Endothelial cell of umbilical vein (primary cell): ENCODE measurements around the gene WIPF3. TPM values are rescaled to one million over a fixed set of nuclear protein-coding genes. Genes with fewer than 3 reads are reported as not detected.

Experiments
- BruUV-seq: library from RNA; stranded (reverse); fragments of 400-500 nt; replicated peaks from 2 replicates; lab custom pipeline; 2021; lab: Mats Ljungman, UMichigan
- CTCF ChIA-PET: fragments of 300-600, 350-600 bp; sonication (Branson Sonifier 250); formaldehyde crosslinking; loops from one replicate; lab custom pipeline; 2021; ENCODE audit warnings: antibody characterized with exemption, inconsistent platforms; lab: Charles Lee
- POLR2A ChIA-PET: fragments of 300-600, 350-600 bp; sonication (Branson Sonifier 250); formaldehyde crosslinking; loops from one replicate; lab custom pipeline; 2021; ENCODE audit warnings: antibody characterized with exemption, inconsistent platforms; lab: Charles Lee
- DNase-seq: peaks from one replicate; pipeline ENCODE4 v3.0.0-alpha.2; 2011; ENCODE audit warnings: low read depth, low spot score
- FAIRE-seq: peaks from 2 replicates; lab custom pipeline; 2011; peaks lifted over from hg19 to GRCh38; lab: Jason Lieb, UNC
- H2AFZ ChIP-seq: 2 replicates; pipeline ENCODE4 v1.6.0; 2012; ENCODE audit warnings: low read depth, low read length, control low read depth, inconsistent platforms
- H3K27ac ChIP-seq: 2 replicates; pipeline ENCODE4 v1.5.1; 2011; ENCODE audit warnings: low read depth, mild to moderate bottlenecking, control low read depth, low read length, moderate library complexity; ENCODE audit not compliant: insufficient read depth
- H3K27me3 ChIP-seq, 2 experiments: 2 replicates each; pipeline versions ENCODE4 v1.6.0 to v1.6.1; 2011; ENCODE audit warnings: low read length in 2 of 2, mixed read lengths in 1 of 2; ENCODE audit not compliant: control insufficient read depth in 2 of 2, insufficient read depth in 2 of 2
- H3K36me3 ChIP-seq, 2 experiments: 2 replicates in 1 of 2; 3 replicates in 1 of 2; pipeline ENCODE4 v1.5.1; 2011; ENCODE audit warnings: low read length in 2 of 2, mild to moderate bottlenecking in 1 of 2, moderate library complexity in 1 of 2; ENCODE audit not compliant: control insufficient read depth in 2 of 2, insufficient read depth in 2 of 2; ENCODE audit errors: extremely low read depth in 1 of 2
- H3K4me1 ChIP-seq: 3 replicates; pipeline ENCODE4 v1.5.1; 2011; ENCODE audit warnings: mild to moderate bottlenecking, low read length; ENCODE audit not compliant: control insufficient read depth, insufficient read depth; ENCODE audit errors: extremely low read depth
- H3K4me2 ChIP-seq: 2 replicates; pipeline ENCODE4 v1.6.1; 2011; ENCODE audit warnings: low read length, control low read depth, mixed read lengths; ENCODE audit not compliant: insufficient read depth
- H3K4me3 ChIP-seq, 3 experiments: fragments of 200-600 bp in 1 of 3; sonication (generic), shearing (Covaris generic) in 1 of 3; replicated peaks in 1 of 3; 2 replicates each; pipeline ENCODE4 v1.5.1; 2011 to 2016; ENCODE audit warnings: control low read depth in 3 of 3, low read length in 3 of 3, mild to moderate bottlenecking in 2 of 3, inconsistent platforms in 1 of 3, low read depth in 1 of 3, moderate library complexity in 1 of 3; ENCODE audit not compliant: insufficient read depth in 1 of 3
- H3K79me2 ChIP-seq: 2 replicates; pipeline ENCODE4 v1.6.0; 2012; ENCODE audit warnings: low read length, inconsistent platforms; ENCODE audit not compliant: control insufficient read depth, insufficient read depth
- H3K9ac ChIP-seq: replicated peaks from 2 replicates; pipeline ENCODE3; 2011; ENCODE audit warnings: low read length, control low read depth; ENCODE audit not compliant: insufficient read depth; ENCODE audit errors: extremely low read depth
- H3K9me1 ChIP-seq: replicated peaks from 3 replicates; pipeline ENCODE4 v1.6.0; 2011; ENCODE audit warnings: mild to moderate bottlenecking, low read length; ENCODE audit not compliant: control insufficient read depth, insufficient read depth; ENCODE audit errors: extremely low read depth
- H3K9me3 ChIP-seq: replicated peaks from 2 replicates; pipeline ENCODE4 v1.5.1; 2012; ENCODE audit warnings: low read length, inconsistent platforms; ENCODE audit not compliant: control insufficient read depth, insufficient read depth
- H4K20me1 ChIP-seq: replicated peaks from 2 replicates; pipeline ENCODE3; 2011; ENCODE audit warnings: mild to moderate bottlenecking, low read length; ENCODE audit not compliant: control insufficient read depth, insufficient read depth; ENCODE audit errors: extremely low read depth
- EZH2 ChIP-seq: IDR thresholded peaks from 2 replicates; pipeline ENCODE4 v1.6.1; 2012; ENCODE audit warnings: borderline replicate concordance, low read depth, mild to moderate bottlenecking, moderate library complexity, low read length, inconsistent platforms; ENCODE audit not compliant: severe bottlenecking
- FOS ChIP-seq: IDR thresholded peaks from 2 replicates; pipeline ENCODE4 v1.6.1; 2011; ENCODE audit warnings: mild to moderate bottlenecking, low read length, moderate library complexity, borderline replicate concordance; ENCODE audit not compliant: insufficient read depth
- GATA2 ChIP-seq: IDR thresholded peaks from 2 replicates; pipeline ENCODE4 v1.7.0; 2011; ENCODE audit warnings: low read depth, mild to moderate bottlenecking, moderate library complexity, mixed read lengths, low read length; ENCODE audit not compliant: insufficient read length, insufficient read depth
- JUN ChIP-seq: IDR thresholded peaks from 2 replicates; pipeline ENCODE4 v1.6.1; 2011; ENCODE audit warnings: borderline replicate concordance, low read depth; ENCODE audit not compliant: insufficient read length, insufficient read depth
- MYC ChIP-seq: IDR thresholded peaks from one replicate; pipeline ENCODE4 v1.6.1; 2011; ENCODE audit warnings: mild to moderate bottlenecking, low read depth, low read length
- POLR2A ChIP-seq: IDR thresholded peaks from 2 replicates; pipeline ENCODE4 v1.6.1; 2012; ENCODE audit warnings: low read depth, mild to moderate bottlenecking, control low read depth, low read length
- POLR2AphosphoS5 ChIP-seq: IDR thresholded peaks from 2 replicates; pipeline ENCODE4 v1.6.1; 2012; ENCODE audit warnings: low read depth, mild to moderate bottlenecking, control low read depth, low read length, moderate library complexity; ENCODE audit not compliant: insufficient read depth
- dilution Hi-C: fragments of 300-500 bp; cut with MboI; formaldehyde crosslinking; loops from one replicate; pipeline ENCODE4 v1.15.0; 2019; ENCODE audit warnings: low sequenced_read_pairs; ENCODE audit not compliant: extremely low pct_ligation_motif_present
- intact Hi-C: fragments of 100-400 bp; cut with micrococcal nuclease; formaldehyde crosslinking; loops from one replicate; pipeline ENCODE4 v1.10.0; 2022
- polyA plus RNA-seq, 4 experiments: library from polyadenylated mRNA; depleted of rRNA in 3 of 4; stranded (reverse) in 3 of 4; unstranded in 1 of 4; fragments of >200 nt; gene quantifications; 2 replicates each; pipeline versions ENCODE4 v1.2.1 to v1.2.3, GENCODE V29; 2011 to 2012; ENCODE audit warnings: missing spikeins in 1 of 4
- total RNA-seq: library from RNA; stranded (reverse); gene quantifications from 2 replicates; pipeline ENCODE4 v1.2.3, GENCODE V29; 2021
- TF ChIP-seq, protein P1 (sequence below), 2 donors: IDR thresholded peaks; 1 replicate in 1 of 2; 2 replicates in 1 of 2; pipeline ENCODE4 v1.5.1; 2011; ENCODE audit warnings: low read length in 2 of 2, mild to moderate bottlenecking in 2 of 2, moderate library complexity in 2 of 2, control low read depth in 1 of 2, inconsistent platforms in 1 of 2, low read depth in 1 of 2; ENCODE audit not compliant: insufficient read depth in 1 of 2; ENCODE audit errors: extremely low read depth in 1 of 2
- TF ChIP-seq, protein P2 (sequence below): IDR thresholded peaks from 2 replicates; pipeline ENCODE4 v1.6.1; 2011; ENCODE audit not compliant: insufficient read depth, insufficient read length

The WIPF3 gene
- total and polyA plus RNA-seq, 2 donors (not counting 3 experiments of a cell fraction or from before 2014, with no cell fraction given): 0.01 to 0.35 TPM

DNA sequence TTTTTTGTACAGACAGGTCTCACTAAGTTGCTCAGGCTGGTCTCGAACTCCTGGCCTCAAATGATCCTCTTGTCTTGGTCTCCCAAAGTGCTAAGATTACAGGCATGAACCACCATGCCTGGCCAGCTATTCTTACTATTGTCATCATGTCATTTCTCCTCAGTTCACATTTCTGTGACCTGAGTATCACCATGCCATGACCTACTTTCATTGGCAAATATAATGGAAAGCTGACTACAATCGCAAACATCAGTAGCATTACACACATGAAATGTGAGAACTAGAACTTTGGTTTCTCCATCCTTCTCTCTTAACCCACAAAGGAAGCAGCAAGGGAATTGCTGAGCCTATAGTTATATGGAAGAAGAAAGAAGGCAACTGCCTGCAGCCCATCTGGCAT is 26.0 kb upstream of the WIPF3 start:
- Histone ChIP-seq H3K27ac (no peak overlapping the region), H3K9me3 (no peaks in the 10 kb centered on the region), H3K79me2 (no peaks in the 10 kb centered on the region), H3K4me3 (no peak overlapping the region), H3K9ac (no peak overlapping the region), H3K4me1 (no peaks in the 10 kb centered on the region), H3K4me2 (no peak overlapping the region), H4K20me1 (no peaks in the 10 kb centered on the region), H3K9me1 (no peaks in the 10 kb centered on the region), H3K27me3 (peaks cover 15 to 16% of the 10 kb centered on the region in 2 experiments), H2AFZ (no peak overlapping the region), H3K36me3 (no peaks in the 10 kb centered on the region)
- BruUV-seq: no TSS peak
- ChIA-PET POLR2A (no interaction called here), CTCF (no interaction called here)
- dilution Hi-C loops (no loop called here), intact Hi-C loops (no loop called here)
- TF ChIP-seq EZH2 (no peak), MYC (no peak), GATA2 (no peak), POLR2AphosphoS5 (no peak), POLR2A (no peak), FOS (no peak), JUN (no peak)
- TF ChIP-seq, protein P1, sequence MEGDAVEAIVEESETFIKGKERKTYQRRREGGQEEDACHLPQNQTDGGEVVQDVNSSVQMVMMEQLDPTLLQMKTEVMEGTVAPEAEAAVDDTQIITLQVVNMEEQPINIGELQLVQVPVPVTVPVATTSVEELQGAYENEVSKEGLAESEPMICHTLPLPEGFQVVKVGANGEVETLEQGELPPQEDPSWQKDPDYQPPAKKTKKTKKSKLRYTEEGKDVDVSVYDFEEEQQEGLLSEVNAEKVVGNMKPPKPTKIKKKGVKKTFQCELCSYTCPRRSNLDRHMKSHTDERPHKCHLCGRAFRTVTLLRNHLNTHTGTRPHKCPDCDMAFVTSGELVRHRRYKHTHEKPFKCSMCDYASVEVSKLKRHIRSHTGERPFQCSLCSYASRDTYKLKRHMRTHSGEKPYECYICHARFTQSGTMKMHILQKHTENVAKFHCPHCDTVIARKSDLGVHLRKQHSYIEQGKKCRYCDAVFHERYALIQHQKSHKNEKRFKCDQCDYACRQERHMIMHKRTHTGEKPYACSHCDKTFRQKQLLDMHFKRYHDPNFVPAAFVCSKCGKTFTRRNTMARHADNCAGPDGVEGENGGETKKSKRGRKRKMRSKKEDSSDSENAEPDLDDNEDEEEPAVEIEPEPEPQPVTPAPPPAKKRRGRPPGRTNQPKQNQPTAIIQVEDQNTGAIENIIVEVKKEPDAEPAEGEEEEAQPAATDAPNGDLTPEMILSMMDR (IDR thresholded peaks at IDR 0.05; ENCODE audit: extremely low read depth in 1 of 2, insufficient read depth in 1 of 2, low read depth in 1 of 2, low read length in 2 of 2): no peak
- TF ChIP-seq, protein P2, sequence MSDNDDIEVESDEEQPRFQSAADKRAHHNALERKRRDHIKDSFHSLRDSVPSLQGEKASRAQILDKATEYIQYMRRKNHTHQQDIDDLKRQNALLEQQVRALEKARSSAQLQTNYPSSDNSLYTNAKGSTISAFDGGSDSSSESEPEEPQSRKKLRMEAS: no peak
- DNase-seq (no peak), FAIRE-seq (no peak)
